Gastroesophageal sphincter (tissue), 4 donors: ENCODE results near the gene CNNM4. TPM values are rescaled to one million over a fixed set of nuclear protein-coding genes. Genes with fewer than 3 reads are reported as not detected.
A peak's percentile ranks its signal among the peaks of the same experiment; 100 is the strongest.

ENCODE experiments used
- ATAC-seq: fragments of 150-250 bp; one replicate; pipeline ENCODE4 v1.9.1; 2016; ENCODE audit warnings: mild to moderate bottlenecking, moderate library complexity
- H3K27ac ChIP-seq, 4 donors: fragments of 200-600 bp; sonication (generic) in 3 of 4; 1 replicate in 3 of 4; 2 replicates in 1 of 4; pipeline ENCODE4 v1.5.1; 2016 to 2019
- H3K27me3 ChIP-seq: fragments of 200-600 bp; sonication (generic); one replicate; pipeline ENCODE4 v1.5.1; 2019
- H3K36me3 ChIP-seq, 2 donors: fragments of 200-600 bp; sonication (generic); one replicate each; pipeline ENCODE4 v1.5.1; 2019; ENCODE audit warnings: control low read depth in 1 of 2
- H3K4me1 ChIP-seq, 3 donors: fragments of 200-600 bp; sonication (generic); 1 replicate in 2 of 3; 2 replicates in 1 of 3; pipeline ENCODE4 v1.5.1; 2016 to 2019; ENCODE audit warnings: control low read depth in 2 of 3
- H3K4me3 ChIP-seq, 2 donors: fragments of 200-600 bp; sonication (generic); one replicate each; pipeline ENCODE4 v1.5.1; 2019; ENCODE audit warnings: mild to moderate bottlenecking in 1 of 2, moderate library complexity in 1 of 2
- H3K9me3 ChIP-seq, 3 donors: fragments of 200-600 bp; sonication (generic); one replicate each; pipeline ENCODE4 v1.5.1; 2017 to 2019; ENCODE audit warnings: control low read depth in 2 of 3
- EP300 ChIP-seq: sonication (generic); formaldehyde crosslinking; IDR thresholded peaks from one replicate; pipeline ENCODE4 v1.6.1; 2017; ENCODE audit warnings: antibody characterized with exemption, mild to moderate bottlenecking
- POLR2A ChIP-seq, 2 donors: fragments of 450-650 bp; IDR thresholded peaks; one replicate each; pipeline ENCODE4 v1.6.1; 2017; ENCODE audit warnings: antibody characterized with exemption in 2 of 2, mild to moderate bottlenecking in 2 of 2, moderate library complexity in 1 of 2
- POLR2AphosphoS5 ChIP-seq: sonication (generic); formaldehyde crosslinking; IDR thresholded peaks from one replicate; pipeline ENCODE4 v1.6.1; 2017; ENCODE audit warnings: antibody characterized with exemption
- WGBS, 2 donors: methylation state at CpG; one replicate each; pipeline ENCODE4 v1.1.5; 2018; ENCODE audit warnings: low coverage in 1 of 2; 5-methylcytosine and 5-hydroxymethylcytosine counted together
- total RNA-seq, 4 donors: library from RNA; depleted of rRNA; stranded (reverse); fragments of >200 nt; gene quantifications; one replicate each; pipeline ENCODE4 v1.1.0, GENCODE V29; 2016
- TF ChIP-seq, protein P1 (sequence below), 4 experiments: fragments of 200-600 bp in 2 of 4; fragments of 450-650 bp in 2 of 4; sonication (generic) in 1 of 4; IDR thresholded peaks; one replicate each; pipeline ENCODE4 v1.5.1; 2017 to 2019; ENCODE audit warnings: antibody characterized with exemption in 4 of 4, mild to moderate bottlenecking in 2 of 4, moderate library complexity in 2 of 4

CNNM4 gene
- total RNA-seq, 4 donors from 2014 or later = 2.7 to 6.1 (median 5.5) TPM

GRCh38 chr2:96835830-96836229 is 75.1 kb downstream of the CNNM4 start:
- ATAC-seq = no peak
- Histone ChIP-seq H3K4me1 (peaks cover 0 to 25% (median 5%) of the 10 kb centered on the region in 3 donors), H3K27me3 (no peaks in the 10 kb centered on the region), H3K9me3 (no peaks in the 10 kb centered on the region), H3K4me3 (no peak overlapping the region), H3K27ac (no peak overlapping the region), H3K36me3 (peaks cover 0 to 93% of the 10 kb centered on the region in 2 donors)
- no peak for TF ChIP-seq EP300
- TF ChIP-seq POLR2A (IDR thresholded peaks at IDR 0.05) = no peak
- TF ChIP-seq, protein P1, sequence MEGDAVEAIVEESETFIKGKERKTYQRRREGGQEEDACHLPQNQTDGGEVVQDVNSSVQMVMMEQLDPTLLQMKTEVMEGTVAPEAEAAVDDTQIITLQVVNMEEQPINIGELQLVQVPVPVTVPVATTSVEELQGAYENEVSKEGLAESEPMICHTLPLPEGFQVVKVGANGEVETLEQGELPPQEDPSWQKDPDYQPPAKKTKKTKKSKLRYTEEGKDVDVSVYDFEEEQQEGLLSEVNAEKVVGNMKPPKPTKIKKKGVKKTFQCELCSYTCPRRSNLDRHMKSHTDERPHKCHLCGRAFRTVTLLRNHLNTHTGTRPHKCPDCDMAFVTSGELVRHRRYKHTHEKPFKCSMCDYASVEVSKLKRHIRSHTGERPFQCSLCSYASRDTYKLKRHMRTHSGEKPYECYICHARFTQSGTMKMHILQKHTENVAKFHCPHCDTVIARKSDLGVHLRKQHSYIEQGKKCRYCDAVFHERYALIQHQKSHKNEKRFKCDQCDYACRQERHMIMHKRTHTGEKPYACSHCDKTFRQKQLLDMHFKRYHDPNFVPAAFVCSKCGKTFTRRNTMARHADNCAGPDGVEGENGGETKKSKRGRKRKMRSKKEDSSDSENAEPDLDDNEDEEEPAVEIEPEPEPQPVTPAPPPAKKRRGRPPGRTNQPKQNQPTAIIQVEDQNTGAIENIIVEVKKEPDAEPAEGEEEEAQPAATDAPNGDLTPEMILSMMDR (IDR thresholded peaks at IDR 0.05) = no peak
- TF ChIP-seq POLR2AphosphoS5 = no peak
- WGBS, 2 donors = 87 to 94% methylated on average over 3 to 4 of the region's 4 CpGs

GRCh38 chr2:96837575-96837974 is 76.9 kb downstream of the CNNM4 start:
- peaks cover 0 to 79% of the 10 kb centered on the region in 2 donors for H3K36me3 ChIP-seq
- no peak for TF ChIP-seq EP300
- ATAC-seq = no peak

GRCh38 chr2:96838345-96839292 is 77.9 kb downstream of the CNNM4 start:
- Histone ChIP-seq H3K27ac (no peak overlapping the region), H3K36me3 (peaks cover 0 to 69% of the 10 kb centered on the region in 2 donors)
- ATAC-seq = no peak

More at GRCh38 chr2:96837575-96837974, 76.9 kb downstream of the CNNM4 start:
- Histone ChIP-seq H3K9me3 (no peaks in the 10 kb centered on the region), H3K4me3 (no peak overlapping the region), H3K4me1 (peaks cover 0 to 24% (median 5%) of the 10 kb centered on the region in 3 donors), H3K27me3 (no peaks in the 10 kb centered on the region), H3K27ac (no peak overlapping the region)
- 90% methylated on average over 2 of the region's 9 CpGs; no CpG with 5 or more reads in 1 of the 2 donors for WGBS, 2 donors

GRCh38 chr2:96839293-96839874 is 78.7 kb downstream of the CNNM4 start:
- H3K4me3 ChIP-seq = no peak overlapping the region
- H3K36me3 ChIP-seq = peaks cover 0 to 64% of the 10 kb centered on the region in 2 donors
- no peaks in the 10 kb centered on the region for H3K27me3 ChIP-seq
- H3K9me3 ChIP-seq = no peaks in the 10 kb centered on the region
- no peak for TF ChIP-seq EP300
- TF ChIP-seq, protein P1 (IDR thresholded peaks at IDR 0.05) = no peak
- TF ChIP-seq POLR2A (IDR thresholded peaks at IDR 0.05) = no peak
- TF ChIP-seq POLR2AphosphoS5 = no peak
- no CpG with 5 or more reads among the region's 42 CpGs for WGBS, 2 donors
- H3K4me1 ChIP-seq = peaks cover 0 to 19% (median 0%) of the 10 kb centered on the region in 3 donors
- peak; percentile 45 for ATAC-seq
- H3K27ac ChIP-seq = no peak overlapping the region

More at GRCh38 chr2:96838345-96839292, 77.9 kb downstream of the CNNM4 start:
- H3K4me3 ChIP-seq = no peak overlapping the region
- no CpG with 5 or more reads among the region's 23 CpGs for WGBS, 2 donors
- no peaks in the 10 kb centered on the region for H3K27me3 ChIP-seq
- peaks cover 0 to 19% (median 0%) of the 10 kb centered on the region in 3 donors for H3K4me1 ChIP-seq
- TF ChIP-seq POLR2A (IDR thresholded peaks at IDR 0.05) (no peak), EP300 (no peak), POLR2AphosphoS5 (no peak)
- TF ChIP-seq, protein P1 (IDR thresholded peaks at IDR 0.05) = no peak
- H3K9me3 ChIP-seq = no peaks in the 10 kb centered on the region
